NCI-H2196 (cell line): ENCODE data around the gene USP16.

Experiments
- DNase-seq: peaks from one replicate; lab custom pipeline; 2025; ENCODE audit not compliant: unreplicated experiment; lab: John Stamatoyannopoulos, UW

Gene USP16

GRCh38 chr21:29082046-29082815, 57.8 kb downstream of the USP16 start:
- DNase-seq, result no peak

- DNase-seq, result no peak
Observed at GRCh38 chr21:29083306-29083705, 58.8 kb downstream of the USP16 start.

GRCh38 chr21:29084372-29084771, 59.9 kb downstream of the USP16 start:
- DNase-seq, result no peak

GRCh38 chr21:29085106-29085752, 60.8 kb downstream of the USP16 start:
- DNase-seq, result no peak

- DNase-seq, result no peak
Observed at GRCh38 chr21:29091033-29091432, 66.6 kb downstream of the USP16 start.

- DNase-seq, result no peak
Observed at GRCh38 chr21:29092102-29092959, 67.9 kb downstream of the USP16 start.

- DNase-seq, result no peak
Observed at GRCh38 chr21:29096218-29097015, 71.9 kb downstream of the USP16 start.

- no peak for DNase-seq
Observed at GRCh38 chr21:29098156-29098555, 73.7 kb downstream of the USP16 start.

- DNase-seq, result no peak
Observed at GRCh38 chr21:29102791-29103257, 78.4 kb downstream of the USP16 start.
